Measurements from ENCODE around the gene VAPA.
A peak's percentile ranks its signal among the peaks of the same experiment; 100 is the strongest.

The VAPA gene

GRCh38 chr18:9961041-9961440 is 47.2 kb downstream of the VAPA start:
- Histone ChIP-seq H3K27ac (replicated peaks; ENCODE audit: low read length) (no peak overlapping the region), H3K36me3 (replicated peaks in 1 of 2; ENCODE audit: control insufficient read depth in 2 of 2, insufficient read depth in 2 of 2, low read length in 2 of 2) (peaks cover 0 to 18% of the 10 kb centered on the region in 2 donors), H4K8ac (ENCODE audit: low read depth, low read length) (no peak overlapping the region), H3K4me1 (ENCODE audit: control insufficient read depth in 2 of 2, insufficient read depth in 1 of 2, low read depth in 1 of 2, low read length in 2 of 2) (no peaks in the 10 kb centered on the region), H3K9me3 (replicated peaks in 1 of 2; ENCODE audit: control insufficient read depth in 2 of 2, insufficient read depth in 1 of 2, low read depth in 1 of 2, low read length in 2 of 2) (no peaks in the 10 kb centered on the region), H3K14ac (ENCODE audit: low read length) (no peak overlapping the region), H2AFZ (ENCODE audit: low read length) (no peak overlapping the region), H3K23ac (ENCODE audit: low read depth, low read length, poor library complexity) (no peak overlapping the region), H3K4ac (ENCODE audit: low read length) (no peak overlapping the region), H3K9ac (ENCODE audit: low read depth, low read length, poor library complexity) (no peak overlapping the region), H2AK5ac (ENCODE audit: low read depth, low read length) (no peak overlapping the region), H3K4me2 (ENCODE audit: insufficient read depth, low read length, poor library complexity, severe bottlenecking) (no peak overlapping the region), H3K79me1 (ENCODE audit: low read depth, low read length) (no peaks in the 10 kb centered on the region), H2BK15ac (ENCODE audit: low read length) (no peak overlapping the region), H3K27me3 (ENCODE audit: control insufficient read depth in 3 of 3, insufficient read depth in 3 of 3, low read depth in 1 of 3, low read length in 3 of 3) (no peaks in the 10 kb centered on the region), H2BK120ac (ENCODE audit: low read depth, low read length) (no peak overlapping the region), H4K91ac (ENCODE audit: low read depth, low read length, poor library complexity) (no peak overlapping the region), H2BK5ac (ENCODE audit: low read length) (no peak overlapping the region), H3K18ac (ENCODE audit: low read length) (no peak overlapping the region), H3K4me3 (ENCODE audit: low read length in 2 of 2) (no peak overlapping the region), H2BK12ac (ENCODE audit: low read length) (no peak overlapping the region)
- WGBS, 2 donors (ENCODE audit: extremely low coverage in 2 of 2, insufficient read length in 2 of 2, insufficient replicate concordance in 1 of 2) = no CpG with 5 or more reads among the region's 3 CpGs
- DNase-seq (ENCODE audit: low spot score) = no peak

DNA sequence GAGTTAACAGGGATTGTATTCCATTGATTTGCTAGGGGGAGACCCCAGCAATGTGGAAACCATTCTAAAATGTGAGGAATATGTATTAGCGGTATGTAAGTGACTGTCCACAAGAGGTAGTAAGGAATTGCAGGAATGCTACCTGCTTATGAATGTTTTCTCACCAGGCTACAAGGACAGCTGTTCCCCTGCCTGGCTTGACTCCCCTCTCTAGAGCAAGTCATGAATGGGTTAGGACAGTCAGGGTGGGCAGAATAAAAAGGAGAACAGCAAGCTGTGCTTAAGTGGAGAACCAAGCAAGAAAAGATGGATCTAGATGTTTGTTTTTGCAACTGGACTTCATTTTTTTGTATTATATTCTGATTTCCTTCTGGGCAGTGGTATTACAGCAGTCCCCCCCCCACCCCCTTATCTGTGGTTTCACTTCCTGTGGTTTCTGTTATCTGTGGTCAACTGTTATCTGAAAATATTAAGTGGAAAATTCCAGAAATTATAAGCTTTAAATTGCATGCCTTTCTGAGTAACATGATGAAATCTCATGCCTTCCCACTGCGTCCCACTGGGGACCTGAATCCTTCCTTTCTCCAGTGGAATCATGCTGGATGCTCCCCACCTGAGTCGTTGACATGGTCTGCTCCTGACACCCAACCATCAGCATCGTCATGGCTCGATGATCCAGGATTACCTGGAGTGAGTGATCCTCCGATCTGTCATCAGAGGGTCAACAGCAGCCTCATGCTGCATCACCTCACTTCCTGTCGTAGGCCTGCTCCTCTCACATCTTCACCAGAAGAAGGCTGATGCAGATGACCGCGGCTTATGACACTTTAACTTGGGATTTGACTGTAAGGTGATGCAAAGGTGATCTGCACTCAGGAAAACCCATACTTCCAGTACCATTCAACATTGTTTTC is 52.2 kb downstream of the VAPA start:
- no peak overlapping the region for H2BK12ac ChIP-seq (ENCODE audit: low read length)
- no peaks in the 10 kb centered on the region for H3K4me1 ChIP-seq (ENCODE audit: control insufficient read depth in 2 of 2, insufficient read depth in 1 of 2, low read depth in 1 of 2, low read length in 2 of 2)
- no peak overlapping the region for H2AK5ac ChIP-seq (ENCODE audit: low read depth, low read length)
- H3K4me3 ChIP-seq (ENCODE audit: low read length in 2 of 2) = peak overlapping the region in 1 of 2 donors; percentile 7
- no peak overlapping the region for H2BK5ac ChIP-seq (ENCODE audit: low read length)
- H3K4ac ChIP-seq (ENCODE audit: low read length) = no peak overlapping the region
- H4K8ac ChIP-seq (ENCODE audit: low read depth, low read length) = no peak overlapping the region
- no peak overlapping the region for H3K18ac ChIP-seq (ENCODE audit: low read length)
- peak overlapping the region; percentile 4 for H4K91ac ChIP-seq (ENCODE audit: low read depth, low read length, poor library complexity)
- no peak overlapping the region for H3K4me2 ChIP-seq (ENCODE audit: insufficient read depth, low read length, poor library complexity, severe bottlenecking)
- H3K9ac ChIP-seq (ENCODE audit: low read depth, low read length, poor library complexity) = no peak overlapping the region
- H3K79me1 ChIP-seq (ENCODE audit: low read depth, low read length) = no peaks in the 10 kb centered on the region
- no peak for DNase-seq (ENCODE audit: low spot score)
- H2AFZ ChIP-seq (ENCODE audit: low read length) = no peak overlapping the region
- WGBS, 2 donors (ENCODE audit: extremely low coverage in 2 of 2, insufficient read length in 2 of 2, insufficient replicate concordance in 1 of 2) = no CpG with 5 or more reads among the region's 9 CpGs
- H3K14ac ChIP-seq (ENCODE audit: low read length) = no peak overlapping the region
- H3K9me3 ChIP-seq (replicated peaks in 1 of 2; ENCODE audit: control insufficient read depth in 2 of 2, insufficient read depth in 1 of 2, low read depth in 1 of 2, low read length in 2 of 2) = peaks cover 0 to 3% of the 10 kb centered on the region in 2 donors
- no peak overlapping the region for H2BK120ac ChIP-seq (ENCODE audit: low read depth, low read length)
- H3K23ac ChIP-seq (ENCODE audit: low read depth, low read length, poor library complexity) = no peak overlapping the region
- H3K27ac ChIP-seq (replicated peaks; ENCODE audit: low read length) = no peak overlapping the region
- H3K27me3 ChIP-seq (ENCODE audit: control insufficient read depth in 3 of 3, insufficient read depth in 3 of 3, low read depth in 1 of 3, low read length in 3 of 3) = no peaks in the 10 kb centered on the region
- no peak overlapping the region for H2BK15ac ChIP-seq (ENCODE audit: low read length)
- H3K36me3 ChIP-seq (replicated peaks in 1 of 2; ENCODE audit: control insufficient read depth in 2 of 2, insufficient read depth in 2 of 2, low read length in 2 of 2) = no peaks in the 10 kb centered on the region

- H2BK12ac ChIP-seq (ENCODE audit: low read length) = no peak overlapping the region
- no peak overlapping the region for H3K4me3 ChIP-seq (ENCODE audit: low read length in 2 of 2)
- no peaks in the 10 kb centered on the region for H3K27me3 ChIP-seq (ENCODE audit: control insufficient read depth in 3 of 3, insufficient read depth in 3 of 3, low read depth in 1 of 3, low read length in 3 of 3)
- H3K4me2 ChIP-seq (ENCODE audit: insufficient read depth, low read length, poor library complexity, severe bottlenecking) = no peak overlapping the region
- no peaks in the 10 kb centered on the region for H3K79me1 ChIP-seq (ENCODE audit: low read depth, low read length)
- H3K9ac ChIP-seq (ENCODE audit: low read depth, low read length, poor library complexity) = no peak overlapping the region
- no peak overlapping the region for H2AFZ ChIP-seq (ENCODE audit: low read length)
- no peak overlapping the region for H4K91ac ChIP-seq (ENCODE audit: low read depth, low read length, poor library complexity)
- H2BK5ac ChIP-seq (ENCODE audit: low read length) = no peak overlapping the region
- no CpG with 5 or more reads among the region's 31 CpGs for WGBS, 2 donors (ENCODE audit: extremely low coverage in 2 of 2, insufficient read length in 2 of 2, insufficient replicate concordance in 1 of 2)
- H2BK15ac ChIP-seq (ENCODE audit: low read length) = no peak overlapping the region
- H2AK5ac ChIP-seq (ENCODE audit: low read depth, low read length) = no peak overlapping the region
- peak overlapping the region; percentile 10 for H3K14ac ChIP-seq (ENCODE audit: low read length)
- no peak overlapping the region for H3K27ac ChIP-seq (replicated peaks; ENCODE audit: low read length)
- H3K4me1 ChIP-seq (ENCODE audit: control insufficient read depth in 2 of 2, insufficient read depth in 1 of 2, low read depth in 1 of 2, low read length in 2 of 2) = no peaks in the 10 kb centered on the region
- no peak overlapping the region for H3K4ac ChIP-seq (ENCODE audit: low read length)
- peak overlapping the region; percentile 40 for H3K18ac ChIP-seq (ENCODE audit: low read length)
- H3K36me3 ChIP-seq (replicated peaks in 1 of 2; ENCODE audit: control insufficient read depth in 2 of 2, insufficient read depth in 2 of 2, low read length in 2 of 2) = no peaks in the 10 kb centered on the region
- DNase-seq (ENCODE audit: low spot score) = no peak
- H3K23ac ChIP-seq (ENCODE audit: low read depth, low read length, poor library complexity) = peak overlapping the region; percentile 19
- H3K9me3 ChIP-seq (replicated peaks in 1 of 2; ENCODE audit: control insufficient read depth in 2 of 2, insufficient read depth in 1 of 2, low read depth in 1 of 2, low read length in 2 of 2) = peaks cover 0 to 3% of the 10 kb centered on the region in 2 donors
- H4K8ac ChIP-seq (ENCODE audit: low read depth, low read length) = no peak overlapping the region
- H2BK120ac ChIP-seq (ENCODE audit: low read depth, low read length) = no peak overlapping the region
These were observed 54.4 kb downstream of the VAPA start for GRCh38 chr18:9968081-9968848.

- no CpG with 5 or more reads among the region's 14 CpGs for WGBS, 2 donors (ENCODE audit: extremely low coverage in 2 of 2, insufficient read length in 2 of 2, insufficient replicate concordance in 1 of 2)
- no peak for DNase-seq (ENCODE audit: low spot score)
These were observed 55.4 kb downstream of the VAPA start for GRCh38 chr18:9969247-9969646.

More at GRCh38 chr18:9969247-9969646, 55.4 kb downstream of the VAPA start:
- no peaks in the 10 kb centered on the region for H3K79me1 ChIP-seq (ENCODE audit: low read depth, low read length)
- H3K27ac ChIP-seq (replicated peaks; ENCODE audit: low read length) = no peak overlapping the region
- no peak overlapping the region for H3K23ac ChIP-seq (ENCODE audit: low read depth, low read length, poor library complexity)
- H2BK120ac ChIP-seq (ENCODE audit: low read depth, low read length) = no peak overlapping the region
- no peak overlapping the region for H2AK5ac ChIP-seq (ENCODE audit: low read depth, low read length)
- H4K91ac ChIP-seq (ENCODE audit: low read depth, low read length, poor library complexity) = no peak overlapping the region
- H3K18ac ChIP-seq (ENCODE audit: low read length) = no peak overlapping the region
- no peak overlapping the region for H3K4ac ChIP-seq (ENCODE audit: low read length)
- no peak overlapping the region for H3K9ac ChIP-seq (ENCODE audit: low read depth, low read length, poor library complexity)
- H3K27me3 ChIP-seq (ENCODE audit: control insufficient read depth in 3 of 3, insufficient read depth in 3 of 3, low read depth in 1 of 3, low read length in 3 of 3) = no peaks in the 10 kb centered on the region
- no peaks in the 10 kb centered on the region for H3K36me3 ChIP-seq (replicated peaks in 1 of 2; ENCODE audit: control insufficient read depth in 2 of 2, insufficient read depth in 2 of 2, low read length in 2 of 2)
- H3K4me1 ChIP-seq (ENCODE audit: control insufficient read depth in 2 of 2, insufficient read depth in 1 of 2, low read depth in 1 of 2, low read length in 2 of 2) = no peaks in the 10 kb centered on the region
- no peak overlapping the region for H2BK15ac ChIP-seq (ENCODE audit: low read length)
- H3K4me2 ChIP-seq (ENCODE audit: insufficient read depth, low read length, poor library complexity, severe bottlenecking) = no peak overlapping the region
- no peak overlapping the region for H2BK5ac ChIP-seq (ENCODE audit: low read length)
- no peak overlapping the region for H4K8ac ChIP-seq (ENCODE audit: low read depth, low read length)
- H2BK12ac ChIP-seq (ENCODE audit: low read length) = no peak overlapping the region
- H3K14ac ChIP-seq (ENCODE audit: low read length) = no peak overlapping the region
- H2AFZ ChIP-seq (ENCODE audit: low read length) = no peak overlapping the region
- peaks cover 0 to 3% of the 10 kb centered on the region in 2 donors for H3K9me3 ChIP-seq (replicated peaks in 1 of 2; ENCODE audit: control insufficient read depth in 2 of 2, insufficient read depth in 1 of 2, low read depth in 1 of 2, low read length in 2 of 2)
- H3K4me3 ChIP-seq (ENCODE audit: low read length in 2 of 2) = no peak overlapping the region
